HepG2 (cell line): ENCODE data around the gene SLC6A8.

ENCODE experiments used
- ATF7 ChIP-seq, 2 experiments: fragments of 450-650 bp in 1 of 2; sonication (generic) in 1 of 2; formaldehyde crosslinking in 1 of 2; IDR thresholded peaks; 2 replicates each; pipeline versions ENCODE4 v1.4.0 to v1.6.1; 2016 to 2020; ENCODE audit warnings: antibody characterized with exemption in 1 of 2, mild to moderate bottlenecking in 1 of 2, missing genetic modification reagents in 1 of 2
- TAF15 ChIP-seq: fragments of 200-400 bp; formaldehyde crosslinking; IDR thresholded peaks from one replicate; pipeline ENCODE4 v1.6.1; 2018; ENCODE audit warnings: mild to moderate bottlenecking, low read depth, low read length; ENCODE audit not compliant: poor library complexity, severe bottlenecking

- TF ChIP-seq ATF7 (IDR thresholded peaks at IDR 0.05) (no peak), ATF7 (CRISPR knock-in tag; IDR thresholded peaks at IDR 0.05) (no peak), TAF15 (no peak)
These were observed 1.3 kb downstream of the SLC6A8 start for GRCh38 chrX:153688911-153689590.
